Measurements from ENCODE around the gene MPZL2. TPM values are rescaled to one million over a fixed set of nuclear protein-coding genes. Genes with fewer than 3 reads are reported as not detected.

Gene MPZL2
- total and polyA plus RNA-seq, 8 donors: 6.0 to 20.7 (median 13.8) TPM

DNA sequence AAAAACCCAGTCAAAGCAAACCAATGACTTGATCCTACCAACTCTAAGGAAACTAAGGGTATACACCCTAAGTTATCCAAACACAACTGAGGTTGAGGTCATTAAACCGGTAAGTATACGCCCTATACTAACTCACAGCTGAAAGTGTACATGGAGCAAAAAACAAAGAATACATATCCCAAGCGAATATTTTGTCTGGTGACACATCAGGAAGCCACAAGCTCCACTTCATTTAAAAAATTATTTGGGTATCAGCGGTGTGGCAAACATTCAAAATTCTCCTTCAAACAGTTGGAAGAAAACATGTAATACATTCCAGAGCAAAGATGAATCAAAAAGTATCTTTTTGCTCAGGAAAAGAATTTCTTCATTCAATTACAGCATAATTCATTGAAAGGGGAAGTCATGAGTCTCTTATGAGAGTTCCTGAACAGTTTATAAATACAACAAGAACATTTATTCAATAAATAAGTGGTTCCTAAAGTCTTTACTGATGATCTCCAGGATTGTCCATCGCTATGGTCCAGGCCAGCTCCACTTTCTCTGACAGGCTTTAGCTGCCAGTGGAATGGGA, 34.7 kb downstream of the MPZL2 start:
- Histone ChIP-seq H3K27me3 (no peaks in the 10 kb centered on the region), H3K4me1 (no peaks in the 10 kb centered on the region), H3K36me3 (peaks cover 0 to 42% (median 8%) of the 10 kb centered on the region in 3 donors), H3K27ac (peak overlapping the region in 1 of 4 donors; percentile 4), H3K4me3 (no peak overlapping the region), H3K9me3 (no peaks in the 10 kb centered on the region)
- FAIRE-seq: no peak
- TF ChIP-seq, protein P1, sequence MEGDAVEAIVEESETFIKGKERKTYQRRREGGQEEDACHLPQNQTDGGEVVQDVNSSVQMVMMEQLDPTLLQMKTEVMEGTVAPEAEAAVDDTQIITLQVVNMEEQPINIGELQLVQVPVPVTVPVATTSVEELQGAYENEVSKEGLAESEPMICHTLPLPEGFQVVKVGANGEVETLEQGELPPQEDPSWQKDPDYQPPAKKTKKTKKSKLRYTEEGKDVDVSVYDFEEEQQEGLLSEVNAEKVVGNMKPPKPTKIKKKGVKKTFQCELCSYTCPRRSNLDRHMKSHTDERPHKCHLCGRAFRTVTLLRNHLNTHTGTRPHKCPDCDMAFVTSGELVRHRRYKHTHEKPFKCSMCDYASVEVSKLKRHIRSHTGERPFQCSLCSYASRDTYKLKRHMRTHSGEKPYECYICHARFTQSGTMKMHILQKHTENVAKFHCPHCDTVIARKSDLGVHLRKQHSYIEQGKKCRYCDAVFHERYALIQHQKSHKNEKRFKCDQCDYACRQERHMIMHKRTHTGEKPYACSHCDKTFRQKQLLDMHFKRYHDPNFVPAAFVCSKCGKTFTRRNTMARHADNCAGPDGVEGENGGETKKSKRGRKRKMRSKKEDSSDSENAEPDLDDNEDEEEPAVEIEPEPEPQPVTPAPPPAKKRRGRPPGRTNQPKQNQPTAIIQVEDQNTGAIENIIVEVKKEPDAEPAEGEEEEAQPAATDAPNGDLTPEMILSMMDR (IDR thresholded peaks at IDR 0.05): no peak
- no peak for DNase-seq
- WGBS, 2 donors: 88 to 93% methylated on average over 5 of the region's 5 CpGs
- no peak for ATAC-seq
- intact Hi-C loops (cut with DNase I): no loop called here

DNA sequence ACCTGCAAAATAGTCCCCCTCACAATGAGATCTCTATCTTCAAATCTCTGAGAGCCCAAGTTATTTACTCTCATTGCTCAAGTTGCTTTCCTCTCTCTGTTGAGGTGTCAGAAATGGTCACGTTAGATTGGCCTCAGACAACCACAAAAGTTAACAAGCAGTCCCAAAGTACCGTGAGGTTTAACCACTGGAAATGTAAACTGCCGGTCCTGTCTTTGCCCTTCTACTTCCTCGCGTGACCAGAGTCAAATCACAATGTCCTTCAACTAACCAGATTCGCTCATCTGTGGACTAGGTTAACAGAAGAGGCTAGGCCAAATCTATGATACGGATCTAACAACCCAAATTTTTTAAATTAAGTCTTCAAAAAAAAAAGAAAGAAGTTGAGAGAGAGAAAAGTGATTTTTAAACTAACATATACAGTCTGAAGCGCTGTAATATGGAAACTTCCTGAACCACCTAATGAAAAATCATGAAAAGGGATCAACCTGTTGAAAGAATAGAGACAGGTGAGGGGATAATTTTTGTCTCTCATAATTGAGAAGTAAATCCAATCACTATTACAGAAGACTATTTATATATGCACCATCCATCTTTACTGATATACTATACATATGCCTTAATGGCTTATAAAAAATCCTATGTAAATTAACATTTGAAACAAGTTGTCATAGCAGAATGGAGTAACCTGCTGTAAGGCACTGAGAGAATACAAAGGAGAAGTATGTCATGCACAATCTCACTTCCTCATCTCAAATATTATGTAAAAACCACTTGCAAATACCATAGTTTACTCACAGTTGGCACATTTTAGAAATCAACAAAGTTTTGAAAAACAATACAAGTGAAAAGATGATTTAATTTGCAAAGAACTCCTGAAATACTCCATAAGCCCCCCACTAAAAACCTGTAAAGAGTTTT, 36.0 kb downstream of the MPZL2 start:
- peak overlapping the region in 1 of 4 donors; percentile 9 for H3K27ac ChIP-seq
- ATAC-seq: peak in 2 of 4 donors; percentile 52 to 62
- H3K4me3 ChIP-seq: no peak overlapping the region
- H3K9me3 ChIP-seq: no peaks in the 10 kb centered on the region
- no peak for DNase-seq
- intact Hi-C loops (cut with DNase I): no loop called here
- TF ChIP-seq, protein P1 (IDR thresholded peaks at IDR 0.05): no peak
- 91 to 93% methylated on average over 8 of the region's 8 CpGs for WGBS, 2 donors
- peaks cover 0 to 36% (median 8%) of the 10 kb centered on the region in 3 donors for H3K36me3 ChIP-seq
- no peaks in the 10 kb centered on the region for H3K27me3 ChIP-seq
- FAIRE-seq: no peak
- no peaks in the 10 kb centered on the region for H3K4me1 ChIP-seq

GRCh38 chr11:118226781-118227180, 37.3 kb downstream of the MPZL2 start:
- no peak overlapping the region for H3K27ac ChIP-seq
- no peak for FAIRE-seq
- no peaks in the 10 kb centered on the region for H3K4me1 ChIP-seq
- DNase-seq: no peak
- H3K27me3 ChIP-seq: no peaks in the 10 kb centered on the region
- ATAC-seq: no peak
- no peaks in the 10 kb centered on the region for H3K9me3 ChIP-seq
- TF ChIP-seq, protein P1 (IDR thresholded peaks at IDR 0.05): no peak
- peaks cover 0 to 24% (median 3%) of the 10 kb centered on the region in 3 donors for H3K36me3 ChIP-seq
- WGBS, 2 donors: 74 to 93% methylated on average over 2 of the region's 2 CpGs
- H3K4me3 ChIP-seq: no peak overlapping the region
- intact Hi-C loops (cut with DNase I): no loop called here

DNA sequence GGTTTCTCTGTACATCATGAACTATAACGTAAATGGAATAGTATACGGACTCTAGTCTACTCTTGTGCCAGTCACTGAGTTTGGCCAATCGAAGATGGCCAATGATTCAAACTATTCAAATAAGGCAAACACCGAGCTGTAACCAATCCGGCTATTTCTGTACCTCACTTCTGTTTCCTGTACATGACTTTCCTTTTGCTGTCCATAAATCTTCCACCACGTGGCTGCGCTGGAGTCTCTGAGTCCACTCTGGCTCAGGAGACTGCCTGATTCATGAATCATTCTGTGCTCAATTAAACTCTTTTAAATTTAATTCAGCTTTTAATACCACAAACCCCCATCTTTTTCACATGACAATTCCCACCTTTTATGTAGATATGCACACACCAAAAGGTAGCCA, 37.8 kb downstream of the MPZL2 start:
- H3K27ac ChIP-seq: no peak overlapping the region
- intact Hi-C loops (cut with DNase I): no loop called here
- no peaks in the 10 kb centered on the region for H3K4me1 ChIP-seq
- ATAC-seq (no peak), DNase-seq (no peak), FAIRE-seq (no peak)
- WGBS, 2 donors: 83 to 86% methylated on average over 7 of the region's 7 CpGs
- H3K4me3 ChIP-seq: no peak overlapping the region
- H3K36me3 ChIP-seq: peaks cover 0 to 23% (median 3%) of the 10 kb centered on the region in 3 donors
- H3K9me3 ChIP-seq: no peaks in the 10 kb centered on the region
- TF ChIP-seq, protein P1 (IDR thresholded peaks at IDR 0.05): no peak
- no peaks in the 10 kb centered on the region for H3K27me3 ChIP-seq

Measured in pancreas (tissue), 10 donors.